ENCODE measurements around the gene ITGAE. TPM values are rescaled to one million over a fixed set of nuclear protein-coding genes. Genes with fewer than 3 reads are reported as not detected.

ITGAE gene
- total and polyA plus RNA-seq, 7 donors: 13.8 to 47.8 (median 23.6) TPM

- H3K9me3 ChIP-seq: no peaks in the 10 kb centered on the region
- no peaks in the 10 kb centered on the region for H3K27me3 ChIP-seq (ENCODE audit: insufficient read depth in 3 of 3, low read length in 2 of 3)
- ATAC-seq (peak in 2 of 4 donors; percentile 2 to 9), DNase-seq (no peak)
- 21 to 34% (median 26%) methylated on average over 6 of the region's 6 CpGs for WGBS, 3 donors
- peaks cover 25% of the 10 kb centered on the region for H3K4me1 ChIP-seq
- H3K36me3 ChIP-seq (ENCODE audit: insufficient read depth in 1 of 2, low read depth in 1 of 2): peaks cover 3 to 34% of the 10 kb centered on the region in 2 donors
- TF ChIP-seq CTCF (IDR thresholded peaks at IDR 0.05): no peak
- H3K27ac ChIP-seq: peak overlapping the region; percentile 91
- H3K4me3 ChIP-seq: peak overlapping the region; percentile 72
- intact Hi-C loops (cut with DNase I): loop anchor here in 1 of 2 donors (5.0 kb wide), 1 partner anchor 40 kb away; no protein-coding TSS in a partner anchor
Measured at GRCh38 chr17:3722716-3723115, 78.3 kb downstream of the ITGAE start.

GRCh38 chr17:3719265-3719664 is 81.7 kb downstream of the ITGAE start:
- intact Hi-C loops (cut with DNase I): no loop called here
- no peaks in the 10 kb centered on the region for H3K27me3 ChIP-seq (ENCODE audit: insufficient read depth in 3 of 3, low read length in 2 of 3)
- ATAC-seq: peak; percentile 22 to 67 (median 48)
- TF ChIP-seq CTCF (IDR thresholded peaks at IDR 0.05): no peak
- peak overlapping the region; percentile 72 for H3K27ac ChIP-seq
- DNase-seq: no peak
- no peaks in the 10 kb centered on the region for H3K9me3 ChIP-seq
- H3K36me3 ChIP-seq (ENCODE audit: insufficient read depth in 1 of 2, low read depth in 1 of 2): peaks cover 7 to 69% of the 10 kb centered on the region in 2 donors
- H3K4me3 ChIP-seq: no peak overlapping the region
- peaks cover 20% of the 10 kb centered on the region for H3K4me1 ChIP-seq

GRCh38 chr17:3718201-3718600 is 82.8 kb downstream of the ITGAE start:
- intact Hi-C loops (cut with DNase I): no loop called here
- ATAC-seq (no peak), DNase-seq (no peak)
- H3K27me3 ChIP-seq (ENCODE audit: insufficient read depth in 3 of 3, low read length in 2 of 3): no peaks in the 10 kb centered on the region
- no peak overlapping the region for H3K4me3 ChIP-seq
- H3K9me3 ChIP-seq: no peaks in the 10 kb centered on the region
- peaks cover 7 to 78% of the 10 kb centered on the region in 2 donors for H3K36me3 ChIP-seq (ENCODE audit: insufficient read depth in 1 of 2, low read depth in 1 of 2)
- no peak overlapping the region for H3K27ac ChIP-seq
- 89 to 91% (median 90%) methylated on average over 4 of the region's 4 CpGs for WGBS, 3 donors
- no peak for TF ChIP-seq CTCF (IDR thresholded peaks at IDR 0.05)
- peaks cover 16% of the 10 kb centered on the region for H3K4me1 ChIP-seq

GRCh38 chr17:3715296-3715695 is 85.7 kb downstream of the ITGAE start:
- 85 to 92% (median 92%) methylated on average over 8 of the region's 8 CpGs for WGBS, 3 donors

More at GRCh38 chr17:3715296-3715695, 85.7 kb downstream of the ITGAE start:
- no peak for ATAC-seq
- H3K4me3 ChIP-seq: no peak overlapping the region
- TF ChIP-seq CTCF (IDR thresholded peaks at IDR 0.05): no peak
- H3K9me3 ChIP-seq: no peaks in the 10 kb centered on the region
- H3K36me3 ChIP-seq (ENCODE audit: insufficient read depth in 1 of 2, low read depth in 1 of 2): peaks cover 7 to 85% of the 10 kb centered on the region in 2 donors
- peaks cover 7% of the 10 kb centered on the region for H3K4me1 ChIP-seq
- no peak overlapping the region for H3K27ac ChIP-seq
- no peak for DNase-seq
- no peaks in the 10 kb centered on the region for H3K27me3 ChIP-seq (ENCODE audit: insufficient read depth in 3 of 3, low read length in 2 of 3)
- intact Hi-C loops (cut with DNase I): no loop called here
